Activated CD4-positive, alpha-beta T cell treated with anti-CD3 and anti-CD28 coated beads, Interleukin-2, amount 10 ng/mL, durations not matched to agents 7 days and 5 days (primary cell): ENCODE data around the gene PLPP3. TPM values are rescaled to one million over a fixed set of nuclear protein-coding genes. Genes with fewer than 3 reads are reported as not detected.

ENCODE experiments used
- CTCF ChIA-PET: fragments of 350-600 bp; sonication (Branson Sonifier 250); formaldehyde crosslinking; loops from one replicate; lab custom pipeline; 2021; ENCODE audit warnings: antibody characterized with exemption; lab: Charles Lee
- POLR2A ChIA-PET: fragments of 350-600 bp; sonication (Branson Sonifier 250); formaldehyde crosslinking; loops from one replicate; lab custom pipeline; 2021; ENCODE audit warnings: antibody characterized with exemption; lab: Charles Lee
- DNase-seq: peaks from one replicate; pipeline ENCODE4 v3.0.0-alpha.2; 2020
- H3K27ac Mint-ChIP-seq: one replicate; pipeline ENCODE4 v1.8.0; 2021; ENCODE audit warnings: mild to moderate bottlenecking, moderate library complexity, mixed read lengths
- H3K27me3 Mint-ChIP-seq: one replicate; pipeline ENCODE4 v1.8.0; 2021; ENCODE audit warnings: mixed read lengths
- H3K36me3 Mint-ChIP-seq: one replicate; pipeline ENCODE4 v1.8.0; 2021; ENCODE audit warnings: low read depth, mixed read lengths
- H3K4me1 Mint-ChIP-seq: one replicate; pipeline ENCODE4 v1.8.0; 2021; ENCODE audit warnings: mixed read lengths
- H3K4me3 Mint-ChIP-seq: one replicate; pipeline ENCODE4 v1.8.0; 2021; ENCODE audit warnings: mild to moderate bottlenecking, moderate library complexity, mixed read lengths
- H3K9me3 Mint-ChIP-seq: one replicate; pipeline ENCODE4 v1.8.0; 2021; ENCODE audit warnings: mixed read lengths
- total RNA-seq, 2 experiments: library from RNA; stranded (reverse); gene quantifications; one replicate each; pipeline ENCODE4 v1.2.3, GENCODE V29; 2021

Gene PLPP3
- total RNA-seq, 2 experiments from 2014 or later = not detected

- ChIA-PET POLR2A (no interaction called here), CTCF (no interaction called here)
- no peaks in the 10 kb centered on the region for H3K9me3 Mint-ChIP-seq
- no peaks in the 10 kb centered on the region for H3K4me1 Mint-ChIP-seq
- no peak for DNase-seq
- H3K4me3 Mint-ChIP-seq = no peak overlapping the region
- no peaks in the 10 kb centered on the region for H3K27me3 Mint-ChIP-seq
- H3K36me3 Mint-ChIP-seq = no peaks in the 10 kb centered on the region
- no peak overlapping the region for H3K27ac Mint-ChIP-seq
These were observed 88.7 kb downstream of the PLPP3 start for GRCh38 chr1:56490619-56491018.

- H3K36me3 Mint-ChIP-seq = no peaks in the 10 kb centered on the region
- no peak overlapping the region for H3K4me3 Mint-ChIP-seq
- no peaks in the 10 kb centered on the region for H3K9me3 Mint-ChIP-seq
- POLR2A ChIA-PET = no interaction called here
- CTCF ChIA-PET = no interaction called here
- H3K27ac Mint-ChIP-seq = no peak overlapping the region
- H3K4me1 Mint-ChIP-seq = no peaks in the 10 kb centered on the region
- DNase-seq = no peak
- H3K27me3 Mint-ChIP-seq = no peaks in the 10 kb centered on the region
These were observed 89.7 kb downstream of the PLPP3 start for GRCh38 chr1:56489695-56490094.

GRCh38 chr1:56484695-56485094 is 94.7 kb downstream of the PLPP3 start:
- no peak overlapping the region for H3K4me3 Mint-ChIP-seq
- no peak overlapping the region for H3K27ac Mint-ChIP-seq
- CTCF ChIA-PET = no interaction called here
- no peaks in the 10 kb centered on the region for H3K4me1 Mint-ChIP-seq
- no peaks in the 10 kb centered on the region for H3K36me3 Mint-ChIP-seq
- H3K27me3 Mint-ChIP-seq = peaks cover 5% of the 10 kb centered on the region
- POLR2A ChIA-PET = no interaction called here
- H3K9me3 Mint-ChIP-seq = no peaks in the 10 kb centered on the region
- no peak for DNase-seq

- H3K4me3 Mint-ChIP-seq = no peak overlapping the region
- no peaks in the 10 kb centered on the region for H3K9me3 Mint-ChIP-seq
- no peak for DNase-seq
- no peak overlapping the region for H3K27ac Mint-ChIP-seq
- ChIA-PET CTCF (no interaction called here), POLR2A (no interaction called here)
- H3K4me1 Mint-ChIP-seq = no peaks in the 10 kb centered on the region
- H3K36me3 Mint-ChIP-seq = no peaks in the 10 kb centered on the region
- peaks cover 15% of the 10 kb centered on the region for H3K27me3 Mint-ChIP-seq
These were observed 96.3 kb downstream of the PLPP3 start for GRCh38 chr1:56483104-56483503.

- ChIA-PET CTCF (no interaction called here), POLR2A (no interaction called here)
- Mint-ChIP-seq H3K9me3 (no peaks in the 10 kb centered on the region), H3K4me3 (no peak overlapping the region), H3K27me3 (peaks cover 18% of the 10 kb centered on the region), H3K36me3 (no peaks in the 10 kb centered on the region), H3K27ac (no peak overlapping the region), H3K4me1 (no peaks in the 10 kb centered on the region)
- no peak for DNase-seq
These were observed 96.9 kb downstream of the PLPP3 start for GRCh38 chr1:56482486-56482885.

- Mint-ChIP-seq H3K36me3 (no peaks in the 10 kb centered on the region), H3K4me3 (no peak overlapping the region), H3K27me3 (peaks cover 28% of the 10 kb centered on the region), H3K4me1 (no peaks in the 10 kb centered on the region), H3K9me3 (no peaks in the 10 kb centered on the region), H3K27ac (no peak overlapping the region)
- no peak for DNase-seq
- ChIA-PET CTCF (no interaction called here), POLR2A (no interaction called here)
These were observed 98.1 kb downstream of the PLPP3 start for GRCh38 chr1:56481140-56481694.

- Mint-ChIP-seq H3K4me3 (no peak overlapping the region), H3K27me3 (peaks cover 30% of the 10 kb centered on the region), H3K4me1 (no peaks in the 10 kb centered on the region), H3K27ac (no peak overlapping the region), H3K9me3 (no peaks in the 10 kb centered on the region), H3K36me3 (no peaks in the 10 kb centered on the region)
- ChIA-PET POLR2A (no interaction called here), CTCF (no interaction called here)
- DNase-seq = no peak
These were observed 100.6 kb downstream of the PLPP3 start for GRCh38 chr1:56478734-56479133.

- CTCF ChIA-PET = no interaction called here
- DNase-seq = no peak
- Mint-ChIP-seq H3K36me3 (no peaks in the 10 kb centered on the region), H3K4me1 (no peaks in the 10 kb centered on the region), H3K27ac (no peak overlapping the region), H3K4me3 (no peak overlapping the region), H3K27me3 (peaks cover 30% of the 10 kb centered on the region), H3K9me3 (no peaks in the 10 kb centered on the region)
- POLR2A ChIA-PET = no interaction called here
These were observed 101.9 kb downstream of the PLPP3 start for GRCh38 chr1:56477164-56478111.

- Mint-ChIP-seq H3K9me3 (no peaks in the 10 kb centered on the region), H3K36me3 (no peaks in the 10 kb centered on the region), H3K27me3 (peaks cover 23% of the 10 kb centered on the region), H3K4me1 (no peaks in the 10 kb centered on the region), H3K27ac (no peak overlapping the region), H3K4me3 (no peak overlapping the region)
- ChIA-PET CTCF (no interaction called here), POLR2A (no interaction called here)
- no peak for DNase-seq
These were observed 105.6 kb downstream of the PLPP3 start for GRCh38 chr1:56473582-56474270.

GRCh38 chr1:56472860-56473259 is 106.5 kb downstream of the PLPP3 start:
- POLR2A ChIA-PET = no interaction called here
- Mint-ChIP-seq H3K4me1 (no peaks in the 10 kb centered on the region), H3K9me3 (no peaks in the 10 kb centered on the region), H3K36me3 (no peaks in the 10 kb centered on the region), H3K27ac (no peak overlapping the region), H3K27me3 (peaks cover 17% of the 10 kb centered on the region), H3K4me3 (no peak overlapping the region)
- DNase-seq = no peak
- CTCF ChIA-PET = interaction anchor here (0.6 kb wide), 1 partner anchor 391 kb away, joined by 3 read pairs; no protein-coding TSS in a partner anchor

- ChIA-PET CTCF (interaction anchor here (0.6 kb wide), 1 partner anchor 1237 kb away, joined by 3 read pairs; no protein-coding TSS in a partner anchor), POLR2A (no interaction called here)
- H3K4me1 Mint-ChIP-seq = no peaks in the 10 kb centered on the region
- no peaks in the 10 kb centered on the region for H3K9me3 Mint-ChIP-seq
- no peaks in the 10 kb centered on the region for H3K36me3 Mint-ChIP-seq
- no peak overlapping the region for H3K4me3 Mint-ChIP-seq
- no peak for DNase-seq
- H3K27me3 Mint-ChIP-seq = peaks cover 4% of the 10 kb centered on the region
- H3K27ac Mint-ChIP-seq = no peak overlapping the region
These were observed 109.6 kb downstream of the PLPP3 start for GRCh38 chr1:56469640-56470371.

GRCh38 chr1:56468518-56468917 is 110.8 kb downstream of the PLPP3 start:
- Mint-ChIP-seq H3K9me3 (no peaks in the 10 kb centered on the region), H3K4me1 (no peaks in the 10 kb centered on the region), H3K36me3 (no peaks in the 10 kb centered on the region), H3K27me3 (peaks cover 4% of the 10 kb centered on the region), H3K27ac (no peak overlapping the region), H3K4me3 (no peak overlapping the region)
- POLR2A ChIA-PET = no interaction called here
- DNase-seq = no peak
- CTCF ChIA-PET = no interaction called here
